ENCODE measurements around the gene RALGDS. TPM values are rescaled to one million over a fixed set of nuclear protein-coding genes. Genes with fewer than 3 reads are reported as not detected.
A peak's percentile ranks its signal among the peaks of the same experiment; 100 is the strongest.

Gene RALGDS
- total and polyA plus RNA-seq, 11 donors: 17.8 to 70.1 (median 25.8) TPM

DNA sequence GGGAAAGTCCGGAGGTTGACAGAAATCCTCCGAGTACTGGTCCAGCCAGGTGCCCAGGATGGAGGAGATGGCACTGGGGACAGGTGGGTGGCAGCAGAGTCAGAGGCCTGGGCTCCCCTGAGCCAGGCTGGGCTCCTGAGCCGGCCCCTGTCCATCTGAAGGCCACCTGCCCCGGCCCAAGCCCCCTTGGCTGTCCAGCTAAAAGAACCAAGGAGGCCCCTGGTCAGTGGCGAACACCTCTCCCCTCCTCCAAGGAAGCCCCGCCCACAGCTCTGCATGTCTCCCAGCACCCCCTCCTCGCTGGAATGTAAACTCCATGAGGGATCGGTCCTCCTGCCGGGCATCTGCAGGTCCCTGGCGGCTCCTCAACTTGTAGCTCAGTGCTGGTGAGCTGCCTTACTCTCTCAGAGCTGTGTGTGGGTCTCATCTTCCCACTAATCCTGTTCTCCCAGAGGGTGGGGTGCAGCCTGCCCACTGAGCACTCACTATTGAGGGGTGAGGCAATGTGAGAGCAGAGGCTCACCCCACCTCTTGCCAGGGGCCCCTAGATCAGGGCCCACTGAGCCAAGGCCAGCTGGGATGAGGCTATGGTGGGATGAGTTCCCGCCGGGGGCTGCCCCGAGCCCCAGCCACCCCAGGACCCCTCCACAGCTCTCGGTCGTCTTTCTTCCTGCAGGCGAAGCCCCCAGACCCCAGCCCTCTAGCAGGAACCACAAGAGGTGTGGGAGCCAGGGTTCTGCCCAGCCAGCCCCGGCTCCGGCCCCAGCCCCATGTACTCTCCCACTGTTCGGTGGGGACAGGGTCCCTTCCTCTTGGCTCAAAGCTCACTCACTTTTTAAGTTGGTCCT lies 12.0 kb downstream of the RALGDS start:
- peaks cover 3 to 77% (median 70%) of the 10 kb centered on the region in 9 donors for H3K36me3 ChIP-seq
- H3K4me3 ChIP-seq: no peak overlapping the region
- ATAC-seq: no peak
- peaks cover 9 to 24% (median 21%) of the 10 kb centered on the region in 12 donors for H3K4me1 ChIP-seq
- 93 to 95% (median 94%) methylated on average over 12 to 19 of the region's 19 CpGs for WGBS, 4 donors
- TF ChIP-seq, protein P1, sequence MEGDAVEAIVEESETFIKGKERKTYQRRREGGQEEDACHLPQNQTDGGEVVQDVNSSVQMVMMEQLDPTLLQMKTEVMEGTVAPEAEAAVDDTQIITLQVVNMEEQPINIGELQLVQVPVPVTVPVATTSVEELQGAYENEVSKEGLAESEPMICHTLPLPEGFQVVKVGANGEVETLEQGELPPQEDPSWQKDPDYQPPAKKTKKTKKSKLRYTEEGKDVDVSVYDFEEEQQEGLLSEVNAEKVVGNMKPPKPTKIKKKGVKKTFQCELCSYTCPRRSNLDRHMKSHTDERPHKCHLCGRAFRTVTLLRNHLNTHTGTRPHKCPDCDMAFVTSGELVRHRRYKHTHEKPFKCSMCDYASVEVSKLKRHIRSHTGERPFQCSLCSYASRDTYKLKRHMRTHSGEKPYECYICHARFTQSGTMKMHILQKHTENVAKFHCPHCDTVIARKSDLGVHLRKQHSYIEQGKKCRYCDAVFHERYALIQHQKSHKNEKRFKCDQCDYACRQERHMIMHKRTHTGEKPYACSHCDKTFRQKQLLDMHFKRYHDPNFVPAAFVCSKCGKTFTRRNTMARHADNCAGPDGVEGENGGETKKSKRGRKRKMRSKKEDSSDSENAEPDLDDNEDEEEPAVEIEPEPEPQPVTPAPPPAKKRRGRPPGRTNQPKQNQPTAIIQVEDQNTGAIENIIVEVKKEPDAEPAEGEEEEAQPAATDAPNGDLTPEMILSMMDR (IDR thresholded peaks at IDR 0.05): no peak
- no peak for TF ChIP-seq POLR2A (IDR thresholded peaks at IDR 0.05)
- intact Hi-C loops (cut with DNase I): no loop called here
- no peaks in the 10 kb centered on the region for H3K9me3 ChIP-seq
- DNase-seq: peak in 2 of 5 donors; percentile 14 to 33
- H3K27me3 ChIP-seq: no peaks in the 10 kb centered on the region
- H3K27ac ChIP-seq: no peak overlapping the region

DNA sequence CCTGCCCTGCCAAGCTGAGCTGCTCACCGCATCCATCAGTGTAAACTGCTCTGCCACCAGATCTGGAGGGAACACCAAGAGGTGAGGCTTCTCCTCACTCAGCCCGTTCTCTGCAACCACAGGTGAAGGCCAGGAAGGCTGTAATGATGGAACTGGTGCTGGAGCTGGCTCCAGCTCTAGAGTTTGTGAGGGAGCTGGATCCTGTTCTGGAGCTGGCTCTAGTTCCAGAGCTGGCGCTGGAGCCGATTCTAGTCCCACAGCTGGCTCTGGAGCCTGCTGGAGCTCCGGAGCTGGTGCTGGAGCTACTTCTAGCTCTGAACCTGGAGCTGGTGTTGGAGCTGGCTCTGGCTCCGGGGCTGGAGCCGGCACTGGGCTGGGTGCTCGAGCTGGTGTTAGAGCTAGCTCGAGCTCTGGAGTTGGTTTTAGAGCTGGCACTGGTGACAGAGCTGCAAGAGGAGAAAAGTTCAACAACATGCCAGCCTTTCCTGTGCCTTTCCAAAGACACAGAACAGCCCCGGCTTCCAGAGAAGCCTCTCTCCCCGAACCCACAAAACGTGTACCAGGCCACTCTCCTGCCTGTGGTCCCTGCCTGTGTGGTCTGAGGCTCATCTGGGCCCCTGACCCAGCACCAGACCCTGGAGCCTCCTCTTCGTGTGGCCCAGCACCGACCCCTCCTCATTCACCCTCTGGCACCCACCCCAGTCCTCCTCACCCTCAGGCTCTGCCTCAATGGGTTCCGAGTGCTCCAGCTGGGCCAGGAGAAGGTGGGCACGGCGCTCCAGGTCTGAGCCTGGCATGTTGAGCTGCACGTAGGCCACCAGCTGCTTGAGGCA lies 12.9 kb downstream of the RALGDS start:
- peaks cover 2 to 19% (median 13%) of the 10 kb centered on the region in 12 donors for H3K4me1 ChIP-seq
- TF ChIP-seq, protein P1 (IDR thresholded peaks at IDR 0.05): no peak
- TF ChIP-seq POLR2A (IDR thresholded peaks at IDR 0.05): no peak
- H3K9me3 ChIP-seq: no peaks in the 10 kb centered on the region
- DNase-seq: peak in 3 of 5 donors; percentile 20 to 55 (median 21)
- H3K36me3 ChIP-seq: peaks cover 3 to 86% (median 73%) of the 10 kb centered on the region in 9 donors
- WGBS, 4 donors: 93 to 95% (median 93%) methylated on average over 16 to 18 of the region's 18 CpGs
- no peaks in the 10 kb centered on the region for H3K27me3 ChIP-seq
- no peak overlapping the region for H3K27ac ChIP-seq
- no peak overlapping the region for H3K4me3 ChIP-seq
- intact Hi-C loops (cut with DNase I): no loop called here
- no peak for ATAC-seq

- H3K36me3 ChIP-seq: peaks cover 3 to 95% (median 81%) of the 10 kb centered on the region in 9 donors
- H3K4me3 ChIP-seq: no peak overlapping the region
- WGBS, 4 donors: 90 to 100% (median 97%) methylated on average over 2 to 13 of the region's 13 CpGs
- no peak for ATAC-seq
- peaks cover 0 to 10% (median 4%) of the 10 kb centered on the region in 12 donors for H3K4me1 ChIP-seq
- H3K9me3 ChIP-seq: no peaks in the 10 kb centered on the region
- DNase-seq: peak in 2 of 5 donors; percentile 12 to 33
- H3K27me3 ChIP-seq: no peaks in the 10 kb centered on the region
- no peak overlapping the region for H3K27ac ChIP-seq
- intact Hi-C loops (cut with DNase I): no loop called here
- TF ChIP-seq, protein P1 (IDR thresholded peaks at IDR 0.05): no peak
- TF ChIP-seq POLR2A (IDR thresholded peaks at IDR 0.05): no peak
Observed at GRCh38 chr9:133107245-133107722, 13.8 kb downstream of the RALGDS start.
